ENCODE data around the gene JAG2.
A peak's percentile ranks its signal among the peaks of the same experiment; 100 is the strongest.

The JAG2 gene

GRCh38 chr14:105181549-105182295 lies 13.1 kb upstream of the JAG2 start:
- DNase-seq = no peak

- peak; percentile 54 to 79 for DNase-seq
These were observed 12.3 kb upstream of the JAG2 start, which contains the start of gene NUDT14 for GRCh38 chr14:105180592-105181548. NUDT14 (minus strand) TSS chr14:105181312; CDS start chr14:105181209, 103 bp downstream.

GRCh38 chr14:105179191-105179590 lies 10.6 kb upstream of the JAG2 start:
- no peak for DNase-seq

- DNase-seq = no peak
These were observed 10.2 kb upstream of the JAG2 start for GRCh38 chr14:105178868-105179140.

GRCh38 chr14:105178069-105178867 lies 9.7 kb upstream of the JAG2 start:
- no peak for DNase-seq

GRCh38 chr14:105177082-105177481 lies 8.5 kb upstream of the JAG2 start:
- no peak for DNase-seq

GRCh38 chr14:105176513-105176912 lies 7.9 kb upstream of the JAG2 start:
- DNase-seq = no peak

GRCh38 chr14:105173901-105174894 lies 5.6 kb upstream of the JAG2 start:
- no peak for DNase-seq

- DNase-seq = no peak
These were observed 4.6 kb upstream of the JAG2 start for GRCh38 chr14:105173145-105173544.

- DNase-seq = no peak
These were observed 3.9 kb upstream of the JAG2 start for GRCh38 chr14:105172476-105172875.

- peak; percentile 41 to 49 for DNase-seq
These were observed 2.6 kb upstream of the JAG2 start for GRCh38 chr14:105171004-105171673.

GRCh38 chr14:105169776-105170655 lies 1.4 kb upstream of the JAG2 start:
- DNase-seq = no peak

- DNase-seq = no peak
These were observed 467 bp upstream of the JAG2 start for GRCh38 chr14:105168979-105169507.

GRCh38 chr14:105168093-105168420 lies 519 bp downstream of the JAG2 start:
- DNase-seq = no peak

- DNase-seq = no peak
These were observed 1.1 kb downstream of the JAG2 start for GRCh38 chr14:105167303-105168092.

GRCh38 chr14:105166571-105167302 lies 1.8 kb downstream of the JAG2 start:
- no peak for DNase-seq

GRCh38 chr14:105165761-105166485 lies 2.7 kb downstream of the JAG2 start:
- no peak for DNase-seq
